ENCODE data around the gene INTS15.
"Not testable (repeated sequence)": the region's sequence is repeated elsewhere in the genome, so short reads cannot be mapped to it uniquely, and the experiment has no call there.

INTS15 gene

GRCh38 chr7:6577369-6578113, 12.3 kb upstream of the INTS15 start, which contains the start of gene ZDHHC4:
ZDHHC4 (plus strand) TSS chr7:6577454; CDS start chr7:6580562, 3,108 bp downstream.
- DNase-seq (ENCODE audit: low read depth) = peak; percentile 75

- DNase-seq (ENCODE audit: low read depth) = no peak
Observed at GRCh38 chr7:6578114-6579084, 11.4 kb upstream of the INTS15 start.

GRCh38 chr7:6579446-6579845, 10.4 kb upstream of the INTS15 start:
- no peak for DNase-seq (ENCODE audit: low read depth)

GRCh38 chr7:6585746-6586432, 3.9 kb upstream of the INTS15 start:
- DNase-seq (ENCODE audit: low read depth) = not testable (repeated sequence)

- no peak for DNase-seq (ENCODE audit: low read depth)
Observed at GRCh38 chr7:6588566-6588965, 1.3 kb upstream of the INTS15 start.

- no peak for DNase-seq (ENCODE audit: low read depth)
Observed at GRCh38 chr7:6589151-6589828, 531 bp upstream of the INTS15 start.

GRCh38 chr7:6590645-6591110, 857 bp downstream of the INTS15 start:
- no peak for DNase-seq (ENCODE audit: low read depth)

GRCh38 chr7:6600093-6600492, 10.3 kb downstream of the INTS15 start:
- no peak for DNase-seq (ENCODE audit: low read depth)

GRCh38 chr7:6604458-6604857, 14.6 kb downstream of the INTS15 start:
- no peak for DNase-seq (ENCODE audit: low read depth)

- no peak for DNase-seq (ENCODE audit: low read depth)
Observed at GRCh38 chr7:6606866-6607583, 17.2 kb downstream of the INTS15 start.

- no peak for DNase-seq (ENCODE audit: low read depth)
Observed at GRCh38 chr7:6607651-6608051, 17.8 kb downstream of the INTS15 start.

- no peak for DNase-seq (ENCODE audit: low read depth)
Observed at GRCh38 chr7:6608081-6608480, 18.3 kb downstream of the INTS15 start.

GRCh38 chr7:6608794-6609193, 19.0 kb downstream of the INTS15 start:
- DNase-seq (ENCODE audit: low read depth) = no peak

- DNase-seq (ENCODE audit: low read depth) = no peak
Observed at GRCh38 chr7:6612819-6613218, 23.0 kb downstream of the INTS15 start.

GRCh38 chr7:6613706-6614105, 23.9 kb downstream of the INTS15 start:
- no peak for DNase-seq (ENCODE audit: low read depth)

- DNase-seq (ENCODE audit: low read depth) = no peak
Observed at GRCh38 chr7:6614953-6615722, 25.3 kb downstream of the INTS15 start, which contains the start of gene ZNF853. ZNF853 (plus strand) TSS chr7:6615610; CDS start chr7:6616175, 565 bp downstream.

- DNase-seq (ENCODE audit: low read depth) = no peak
Observed at GRCh38 chr7:6615723-6616555, 26.1 kb downstream of the INTS15 start.

GRCh38 chr7:6616854-6617643, 27.2 kb downstream of the INTS15 start:
- no peak for DNase-seq (ENCODE audit: low read depth)
